Stimulated activated CD8-positive, alpha-beta memory T cell treated with anti-CD3 and anti-CD28 coated beads, Interleukin-7, amount 100 ng/mL, for 4 hours (primary cell): ENCODE data around the gene CSNK2A2.

Experiments used
- DNase-seq, 2 donors: peaks; one replicate each; pipeline ENCODE4 v3.0.0-alpha.2; 2020; ENCODE audit warnings: low read depth in 2 of 2

CSNK2A2 gene

DNA sequence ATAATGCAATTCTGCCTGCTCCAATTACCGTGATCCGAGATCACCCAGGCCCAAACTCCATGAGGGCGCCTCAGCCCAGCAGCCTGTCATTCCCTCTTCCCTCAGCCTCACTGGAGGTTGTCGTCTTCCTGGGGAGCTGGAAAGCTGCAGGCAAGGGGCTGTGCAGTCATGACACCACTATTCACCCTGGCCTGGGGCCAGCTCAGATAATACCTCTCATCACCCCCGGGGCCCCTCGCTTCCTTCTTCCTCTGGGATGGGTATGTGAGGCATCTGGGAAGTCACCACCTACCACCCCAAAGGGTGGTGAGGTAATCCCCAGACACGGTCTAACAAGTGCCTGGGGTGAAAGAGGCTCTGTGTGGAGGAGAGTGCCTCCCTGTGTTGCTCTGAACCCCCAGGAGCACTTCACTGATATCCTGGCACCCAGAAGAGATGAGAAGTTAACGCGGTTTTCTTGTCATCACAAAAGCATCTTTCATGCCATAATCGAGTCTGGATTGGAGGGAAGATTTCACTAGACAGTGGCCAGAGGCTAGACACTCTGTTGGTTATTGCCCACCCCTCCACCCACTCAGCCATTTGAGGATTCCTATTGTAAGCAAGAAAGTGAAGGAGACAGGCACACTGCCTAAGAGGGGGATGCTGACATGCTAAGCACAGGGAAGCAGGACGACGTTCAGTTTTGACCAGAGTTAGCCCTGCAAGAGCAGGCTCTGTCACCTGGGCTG lies 87.2 kb downstream of the CSNK2A2 start:
- DNase-seq: no peak

DNA sequence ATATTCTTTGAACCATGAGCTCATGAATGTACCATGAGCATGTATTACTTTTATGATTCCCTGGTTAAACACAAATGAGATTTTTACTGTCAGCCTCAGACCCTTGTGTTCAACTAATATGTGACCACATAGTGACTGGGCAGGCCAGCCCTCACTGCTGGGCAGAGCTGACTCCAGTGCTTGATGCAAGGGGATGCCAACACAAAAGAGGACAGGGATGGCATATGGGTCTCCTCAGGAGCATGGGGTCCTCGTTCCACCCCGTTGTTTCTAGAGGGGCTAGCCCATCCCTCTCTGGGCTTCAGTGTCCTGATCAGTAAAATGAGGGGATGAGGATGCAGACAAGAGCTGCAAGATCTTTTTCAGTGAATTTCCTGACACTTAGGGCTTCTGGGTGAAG lies 88.0 kb downstream of the CSNK2A2 start:
- DNase-seq: no peak

- DNase-seq: no peak
These were observed 88.6 kb downstream of the CSNK2A2 start for GRCh38 chr16:58109330-58109729.
